Thoracic aorta (tissue), 2 donors: Measurements from ENCODE around the gene ATP6V0D1. TPM values are rescaled to one million over a fixed set of nuclear protein-coding genes. Genes with fewer than 3 reads are reported as not detected.

Experiments
- ATAC-seq: fragments of 150-250 bp; one replicate; pipeline ENCODE4 v1.8.0; 2017; ENCODE audit warnings: low read depth; ENCODE audit not compliant: insufficient number of reproducible peaks, low FRiP score
- DNase-seq: peaks from one replicate; pipeline ENCODE4 v3.0.0-alpha.2; 2020; ENCODE audit warnings: low spot score
- H3K27ac ChIP-seq, 2 donors: fragments of 200-600 bp; sonication (generic); 1 replicate in 1 of 2; 2 replicates in 1 of 2; pipeline ENCODE4 v1.5.1; 2016; ENCODE audit warnings: mild to moderate bottlenecking in 2 of 2, moderate library complexity in 2 of 2
- H3K27me3 ChIP-seq: fragments of 200-600 bp; sonication (generic); replicated peaks from 2 replicates; pipeline ENCODE4 v1.6.0; 2016; ENCODE audit warnings: mild to moderate bottlenecking; ENCODE audit not compliant: insufficient read depth
- H3K36me3 ChIP-seq: fragments of 200-600 bp; sonication (generic); one replicate; pipeline ENCODE4 v1.5.1; 2016
- H3K4me1 ChIP-seq, 2 donors: fragments of 200-600 bp; sonication (generic); 1 replicate in 1 of 2; 2 replicates in 1 of 2; pipeline versions ENCODE4 v1.5.1 to v1.6.0; 2016; ENCODE audit warnings: low read depth in 2 of 2, mild to moderate bottlenecking in 1 of 2; ENCODE audit not compliant: control insufficient read depth in 1 of 2
- H3K4me3 ChIP-seq: fragments of 200-600 bp; sonication (generic); 2 replicates; pipeline ENCODE4 v1.5.1; 2016; ENCODE audit warnings: mild to moderate bottlenecking
- H3K9me3 ChIP-seq: fragments of 200-600 bp; sonication (generic); 2 replicates; pipeline ENCODE4 v1.5.1; 2016
- CTCF ChIP-seq: fragments of 200-600 bp; sonication (generic); IDR thresholded peaks from one replicate; pipeline ENCODE4 v1.5.1; 2019; ENCODE audit warnings: antibody characterized with exemption
- total RNA-seq, 2 donors: library from RNA; depleted of rRNA; stranded (reverse); fragments of >200 nt; gene quantifications; one replicate each; pipeline versions ENCODE4 v1.1.0 to v1.2.3, GENCODE V29; 2016

The ATP6V0D1 gene
- total RNA-seq, 2 donors from 2014 or later: 68.6 to 72.7 TPM

GRCh38 chr16:67392301-67393059 lies 88.5 kb downstream of the ATP6V0D1 start:
- Histone ChIP-seq H3K4me1 (peaks cover 6 to 28% of the 10 kb centered on the region in 2 donors), H3K27me3 (peaks cover 3% of the 10 kb centered on the region), H3K36me3 (no peaks in the 10 kb centered on the region), H3K4me3 (peak overlapping the region; percentile 74), H3K9me3 (no peaks in the 10 kb centered on the region), H3K27ac (no peak overlapping the region)
- DNase-seq (no peak), ATAC-seq (no peak)
- no peak for TF ChIP-seq CTCF

- H3K27ac ChIP-seq: no peak overlapping the region
- DNase-seq (no peak), ATAC-seq (no peak)
- peaks cover 3% of the 10 kb centered on the region for H3K27me3 ChIP-seq
- no peak for TF ChIP-seq CTCF
- H3K9me3 ChIP-seq: no peaks in the 10 kb centered on the region
- no peak overlapping the region for H3K4me3 ChIP-seq
- no peaks in the 10 kb centered on the region for H3K36me3 ChIP-seq
- H3K4me1 ChIP-seq: peaks cover 6 to 24% of the 10 kb centered on the region in 2 donors
Measured at GRCh38 chr16:67391424-67392300, 89.3 kb downstream of the ATP6V0D1 start.

GRCh38 chr16:67390816-67391423 lies 90.0 kb downstream of the ATP6V0D1 start:
- H3K27me3 ChIP-seq: peaks cover 3% of the 10 kb centered on the region
- peaks cover 6 to 18% of the 10 kb centered on the region in 2 donors for H3K4me1 ChIP-seq
- ATAC-seq: no peak
- no peak for TF ChIP-seq CTCF
- no peaks in the 10 kb centered on the region for H3K9me3 ChIP-seq
- no peak overlapping the region for H3K27ac ChIP-seq
- no peak overlapping the region for H3K4me3 ChIP-seq
- DNase-seq: no peak
- no peaks in the 10 kb centered on the region for H3K36me3 ChIP-seq

GRCh38 chr16:67389911-67390815 lies 90.8 kb downstream of the ATP6V0D1 start:
- TF ChIP-seq CTCF: no peak
- DNase-seq (no peak), ATAC-seq (no peak)
- peaks cover 3% of the 10 kb centered on the region for H3K27me3 ChIP-seq
- no peaks in the 10 kb centered on the region for H3K36me3 ChIP-seq
- no peak overlapping the region for H3K27ac ChIP-seq
- peaks cover 6 to 18% of the 10 kb centered on the region in 2 donors for H3K4me1 ChIP-seq
- H3K4me3 ChIP-seq: no peak overlapping the region
- H3K9me3 ChIP-seq: no peaks in the 10 kb centered on the region
